ENCODE data around the gene MROH8.

MROH8 gene

DNA sequence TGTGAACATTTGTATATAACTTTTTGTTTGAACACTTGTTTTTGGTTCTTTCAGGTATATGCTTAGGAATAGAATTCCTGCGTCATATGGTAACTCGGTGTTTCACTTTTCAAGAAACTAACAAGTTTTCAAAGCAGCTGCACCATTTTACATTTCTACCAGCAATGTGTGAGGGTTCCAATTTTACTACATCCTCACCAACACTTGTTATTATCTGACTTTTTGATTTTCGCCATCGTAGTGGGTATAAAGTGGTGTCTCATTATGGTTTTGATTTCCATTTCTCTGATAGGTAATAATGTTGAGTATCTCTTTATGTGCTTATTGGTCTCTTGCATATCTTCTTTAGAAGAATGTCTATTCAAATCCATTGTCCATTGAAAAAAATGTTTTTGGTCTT lies 39.6 kb upstream of the MROH8 start:
- no peak overlapping the region for H3K9ac ChIP-seq (ENCODE audit: low read depth, low read length)
- H3K9me3 ChIP-seq (ENCODE audit: insufficient read depth, low read length, severe bottlenecking), result no peaks in the 10 kb centered on the region
- no peaks in the 10 kb centered on the region for H3K27me3 ChIP-seq (ENCODE audit: insufficient read depth, low read length, poor library complexity)
- no peak overlapping the region for H3K27ac ChIP-seq (ENCODE audit: low read length)
- no peak for TF ChIP-seq EZH2 (IDR thresholded peaks at IDR 0.05; ENCODE audit: borderline replicate concordance, low read depth, low read length, severe bottlenecking)
- TF ChIP-seq, protein P1, sequence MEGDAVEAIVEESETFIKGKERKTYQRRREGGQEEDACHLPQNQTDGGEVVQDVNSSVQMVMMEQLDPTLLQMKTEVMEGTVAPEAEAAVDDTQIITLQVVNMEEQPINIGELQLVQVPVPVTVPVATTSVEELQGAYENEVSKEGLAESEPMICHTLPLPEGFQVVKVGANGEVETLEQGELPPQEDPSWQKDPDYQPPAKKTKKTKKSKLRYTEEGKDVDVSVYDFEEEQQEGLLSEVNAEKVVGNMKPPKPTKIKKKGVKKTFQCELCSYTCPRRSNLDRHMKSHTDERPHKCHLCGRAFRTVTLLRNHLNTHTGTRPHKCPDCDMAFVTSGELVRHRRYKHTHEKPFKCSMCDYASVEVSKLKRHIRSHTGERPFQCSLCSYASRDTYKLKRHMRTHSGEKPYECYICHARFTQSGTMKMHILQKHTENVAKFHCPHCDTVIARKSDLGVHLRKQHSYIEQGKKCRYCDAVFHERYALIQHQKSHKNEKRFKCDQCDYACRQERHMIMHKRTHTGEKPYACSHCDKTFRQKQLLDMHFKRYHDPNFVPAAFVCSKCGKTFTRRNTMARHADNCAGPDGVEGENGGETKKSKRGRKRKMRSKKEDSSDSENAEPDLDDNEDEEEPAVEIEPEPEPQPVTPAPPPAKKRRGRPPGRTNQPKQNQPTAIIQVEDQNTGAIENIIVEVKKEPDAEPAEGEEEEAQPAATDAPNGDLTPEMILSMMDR (IDR thresholded peaks at IDR 0.05; ENCODE audit: borderline replicate concordance, extremely low read depth, low read length, poor library complexity, severe bottlenecking), result no peak
- peaks cover 87% of the 10 kb centered on the region for H3K36me3 ChIP-seq (ENCODE audit: insufficient read depth, low read length)
- ATAC-seq (ENCODE audit: insufficient read depth, low read depth) (no peak), DNase-seq (no peak)
- no peak overlapping the region for H2AFZ ChIP-seq (ENCODE audit: low read depth, low read length)
- H3K4me1 ChIP-seq (ENCODE audit: insufficient read depth, low read length), result no peaks in the 10 kb centered on the region
- no peak overlapping the region for H3K4me3 ChIP-seq (ENCODE audit: low read depth in 1 of 2, low read length in 2 of 2)
- peaks cover 13% of the 10 kb centered on the region; the same call in 1 of the 2 replicates for H4K20me1 ChIP-seq (ENCODE audit: insufficient read depth, low read length)
- H3K4me2 ChIP-seq (ENCODE audit: insufficient read depth, low read length), result no peak overlapping the region
- H3K79me2 ChIP-seq (ENCODE audit: insufficient read depth, low read length), result peaks cover 7% of the 10 kb centered on the region

DNA sequence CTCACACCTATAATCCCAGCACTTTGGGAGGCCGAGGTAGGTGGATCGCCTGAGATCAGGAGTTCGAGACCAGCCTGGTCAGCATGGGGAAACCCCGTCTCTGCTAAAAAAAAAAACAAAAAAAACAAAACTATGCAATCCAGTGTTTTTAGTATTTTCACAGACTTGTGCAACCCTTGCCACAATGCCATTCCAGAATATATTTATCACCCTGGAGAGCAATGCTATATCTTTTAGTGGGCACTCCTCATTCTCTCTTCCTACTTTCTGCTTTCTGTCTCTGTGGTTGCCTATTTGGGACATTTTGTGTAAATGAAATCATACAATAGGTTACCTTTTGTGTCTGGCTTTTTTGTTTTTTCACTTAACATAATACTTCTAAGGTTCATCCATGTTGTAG lies 39.1 kb upstream of the MROH8 start:
- H3K4me2 ChIP-seq (ENCODE audit: insufficient read depth, low read length), result no peak overlapping the region
- H3K4me3 ChIP-seq (ENCODE audit: low read depth in 1 of 2, low read length in 2 of 2), result no peak overlapping the region
- ATAC-seq (ENCODE audit: insufficient read depth, low read depth), result no peak
- H3K9ac ChIP-seq (ENCODE audit: low read depth, low read length), result no peak overlapping the region
- no peaks in the 10 kb centered on the region for H3K27me3 ChIP-seq (ENCODE audit: insufficient read depth, low read length, poor library complexity)
- no peaks in the 10 kb centered on the region for H3K9me3 ChIP-seq (ENCODE audit: insufficient read depth, low read length, severe bottlenecking)
- H3K4me1 ChIP-seq (ENCODE audit: insufficient read depth, low read length), result no peaks in the 10 kb centered on the region
- no peak overlapping the region for H2AFZ ChIP-seq (ENCODE audit: low read depth, low read length)
- H4K20me1 ChIP-seq (ENCODE audit: insufficient read depth, low read length), result peaks cover 13% of the 10 kb centered on the region; the same call in 1 of the 2 replicates
- no peak overlapping the region for H3K27ac ChIP-seq (ENCODE audit: low read length)
- H3K36me3 ChIP-seq (ENCODE audit: insufficient read depth, low read length), result peaks cover 87% of the 10 kb centered on the region
- H3K79me2 ChIP-seq (ENCODE audit: insufficient read depth, low read length), result peaks cover 7% of the 10 kb centered on the region
- no peak for DNase-seq
- no peak for TF ChIP-seq EZH2 (IDR thresholded peaks at IDR 0.05; ENCODE audit: borderline replicate concordance, low read depth, low read length, severe bottlenecking)
- TF ChIP-seq, protein P1 (IDR thresholded peaks at IDR 0.05; ENCODE audit: borderline replicate concordance, extremely low read depth, low read length, poor library complexity, severe bottlenecking), result no peak

DNA sequence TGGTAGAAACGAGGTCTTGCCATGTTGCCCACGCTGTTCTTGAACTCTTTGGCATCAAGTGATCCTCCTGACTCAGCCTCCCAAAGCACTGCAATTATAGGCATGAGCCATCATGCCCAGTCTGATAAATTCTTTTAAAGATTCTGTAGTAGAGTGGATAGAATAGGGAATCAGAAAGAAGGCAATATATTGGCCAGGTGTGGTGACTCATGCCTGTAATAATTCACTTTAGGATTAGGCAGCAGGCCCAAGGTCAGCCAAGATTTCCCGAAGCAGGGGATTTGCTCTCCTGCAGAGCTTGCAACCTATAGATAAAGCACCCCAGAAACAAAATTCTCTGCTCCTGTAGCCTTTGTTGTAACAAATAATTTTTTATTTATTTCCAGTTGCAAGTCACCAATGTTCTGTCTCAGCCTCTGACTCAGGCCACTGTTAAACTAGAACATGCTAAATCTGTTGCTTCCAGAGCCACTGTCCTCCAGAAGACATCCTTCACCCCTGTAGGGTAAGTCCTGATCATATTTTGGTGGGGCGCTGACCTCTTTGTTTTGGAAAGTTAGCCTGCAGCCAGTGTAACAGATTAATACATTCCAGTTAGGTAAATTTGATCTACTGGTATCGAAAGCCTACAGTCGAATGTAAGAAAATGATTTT lies 30.4 kb upstream of the MROH8 start:
- Histone ChIP-seq H3K27me3 (ENCODE audit: insufficient read depth, low read length, poor library complexity) (no peaks in the 10 kb centered on the region), H3K27ac (ENCODE audit: low read length) (no peak overlapping the region), H3K9me3 (ENCODE audit: insufficient read depth, low read length, severe bottlenecking) (no peaks in the 10 kb centered on the region), H3K4me3 (ENCODE audit: low read depth in 1 of 2, low read length in 2 of 2) (no peak overlapping the region), H2AFZ (ENCODE audit: low read depth, low read length) (no peak overlapping the region), H3K4me1 (ENCODE audit: insufficient read depth, low read length) (no peaks in the 10 kb centered on the region), H3K36me3 (ENCODE audit: insufficient read depth, low read length) (peaks cover 90% of the 10 kb centered on the region), H4K20me1 (ENCODE audit: insufficient read depth, low read length) (peaks cover under 1% of the 10 kb centered on the region; the same call in 1 of the 2 replicates), H3K9ac (ENCODE audit: low read depth, low read length) (no peak overlapping the region), H3K79me2 (ENCODE audit: insufficient read depth, low read length) (peaks cover 4% of the 10 kb centered on the region; the same call in 1 of the 2 replicates), H3K4me2 (ENCODE audit: insufficient read depth, low read length) (no peak overlapping the region)
- ATAC-seq (ENCODE audit: insufficient read depth, low read depth), result no peak
- TF ChIP-seq, protein P1 (IDR thresholded peaks at IDR 0.05; ENCODE audit: borderline replicate concordance, extremely low read depth, low read length, poor library complexity, severe bottlenecking), result no peak
- TF ChIP-seq EZH2 (IDR thresholded peaks at IDR 0.05; ENCODE audit: borderline replicate concordance, low read depth, low read length, severe bottlenecking), result no peak
- no peak for DNase-seq

Measured in DND-41 (cell line).